Mammary epithelial cell (primary cell): ENCODE measurements around the gene STAB1.

ENCODE experiments used
- CTCF ChIP-seq, 2 donors: IDR thresholded peaks in 1 of 2; conservative IDR thresholded peaks in 1 of 2; 2 replicates each; pipeline ENCODE4 v1.5.1; 2011 to 2012; ENCODE audit warnings: inconsistent platforms in 2 of 2, low read length in 2 of 2, mild to moderate bottlenecking in 2 of 2, control low read depth in 1 of 2, low read depth in 1 of 2; ENCODE audit not compliant: insufficient read depth in 1 of 2; ENCODE audit errors: extremely low read depth in 1 of 2
- EZH2 ChIP-seq: IDR thresholded peaks from 2 replicates; pipeline ENCODE4 v1.6.1; 2012; ENCODE audit warnings: low read length, inconsistent platforms, borderline replicate concordance

- TF ChIP-seq CTCF (conservative IDR thresholded peaks at IDR 0.05 in 1 of 2, IDR thresholded peaks at IDR 0.05 in 1 of 2; ENCODE audit: extremely low read depth in 1 of 2, insufficient read depth in 1 of 2, low read depth in 1 of 2, low read length in 2 of 2) (no peak), EZH2 (no peak)
Measured at GRCh38 chr3:52521488-52521824, 26.3 kb downstream of the STAB1 start.
